Tibial nerve (tissue), 4 donors: ENCODE results near the gene CNTNAP5.

Experiments
- EP300 ChIP-seq, 2 donors: sonication (generic); formaldehyde crosslinking; IDR thresholded peaks; one replicate each; pipeline ENCODE4 v1.6.1; 2017; ENCODE audit warnings: antibody characterized with exemption in 2 of 2, mild to moderate bottlenecking in 1 of 2
- POLR2A ChIP-seq, 2 donors: fragments of 450-650 bp; IDR thresholded peaks; one replicate each; pipeline ENCODE4 v1.6.1; 2017; ENCODE audit warnings: antibody characterized with exemption in 2 of 2, mild to moderate bottlenecking in 2 of 2, moderate library complexity in 2 of 2
- TF ChIP-seq, protein P1 (sequence below), 5 experiments: fragments of 200-600 bp in 3 of 5; fragments of 450-650 bp in 2 of 5; sonication (generic) in 3 of 5; IDR thresholded peaks; one replicate each; pipeline ENCODE4 v1.5.1; 2016 to 2019; ENCODE audit warnings: antibody characterized with exemption in 5 of 5, mild to moderate bottlenecking in 3 of 5, moderate library complexity in 2 of 5

DNA sequence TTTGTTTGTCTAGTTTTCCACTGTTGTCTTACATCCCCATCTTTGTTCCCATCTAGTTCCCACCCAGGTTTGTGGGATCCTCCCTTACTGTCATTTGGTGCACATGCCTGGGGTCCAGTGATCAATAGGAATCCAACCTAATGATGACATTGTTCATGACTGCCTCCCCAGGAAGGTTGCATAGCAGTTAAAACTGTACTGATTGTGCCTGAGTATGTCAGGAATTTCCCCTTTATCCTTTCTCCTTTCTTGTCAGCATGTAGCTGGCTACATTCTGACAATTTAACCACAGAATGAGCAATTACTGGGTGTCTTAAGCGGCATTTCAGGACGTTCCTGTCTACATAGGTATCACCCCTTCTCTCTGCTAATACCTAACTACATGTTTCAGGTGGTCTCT is 653.0 kb downstream of the CNTNAP5 start:
- TF ChIP-seq, protein P1, sequence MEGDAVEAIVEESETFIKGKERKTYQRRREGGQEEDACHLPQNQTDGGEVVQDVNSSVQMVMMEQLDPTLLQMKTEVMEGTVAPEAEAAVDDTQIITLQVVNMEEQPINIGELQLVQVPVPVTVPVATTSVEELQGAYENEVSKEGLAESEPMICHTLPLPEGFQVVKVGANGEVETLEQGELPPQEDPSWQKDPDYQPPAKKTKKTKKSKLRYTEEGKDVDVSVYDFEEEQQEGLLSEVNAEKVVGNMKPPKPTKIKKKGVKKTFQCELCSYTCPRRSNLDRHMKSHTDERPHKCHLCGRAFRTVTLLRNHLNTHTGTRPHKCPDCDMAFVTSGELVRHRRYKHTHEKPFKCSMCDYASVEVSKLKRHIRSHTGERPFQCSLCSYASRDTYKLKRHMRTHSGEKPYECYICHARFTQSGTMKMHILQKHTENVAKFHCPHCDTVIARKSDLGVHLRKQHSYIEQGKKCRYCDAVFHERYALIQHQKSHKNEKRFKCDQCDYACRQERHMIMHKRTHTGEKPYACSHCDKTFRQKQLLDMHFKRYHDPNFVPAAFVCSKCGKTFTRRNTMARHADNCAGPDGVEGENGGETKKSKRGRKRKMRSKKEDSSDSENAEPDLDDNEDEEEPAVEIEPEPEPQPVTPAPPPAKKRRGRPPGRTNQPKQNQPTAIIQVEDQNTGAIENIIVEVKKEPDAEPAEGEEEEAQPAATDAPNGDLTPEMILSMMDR (IDR thresholded peaks at IDR 0.05): no peak
- TF ChIP-seq EP300 (IDR thresholded peaks at IDR 0.05): no peak
- no peak for TF ChIP-seq POLR2A (IDR thresholded peaks at IDR 0.05)
